RKO (cell line): Measurements from ENCODE around the gene PCCA.

ENCODE experiments used
- DNase-seq: peaks from one replicate; pipeline ENCODE4 v3.0.0-alpha.2; 2016; ENCODE audit warnings: low spot score

Gene PCCA

DNA sequence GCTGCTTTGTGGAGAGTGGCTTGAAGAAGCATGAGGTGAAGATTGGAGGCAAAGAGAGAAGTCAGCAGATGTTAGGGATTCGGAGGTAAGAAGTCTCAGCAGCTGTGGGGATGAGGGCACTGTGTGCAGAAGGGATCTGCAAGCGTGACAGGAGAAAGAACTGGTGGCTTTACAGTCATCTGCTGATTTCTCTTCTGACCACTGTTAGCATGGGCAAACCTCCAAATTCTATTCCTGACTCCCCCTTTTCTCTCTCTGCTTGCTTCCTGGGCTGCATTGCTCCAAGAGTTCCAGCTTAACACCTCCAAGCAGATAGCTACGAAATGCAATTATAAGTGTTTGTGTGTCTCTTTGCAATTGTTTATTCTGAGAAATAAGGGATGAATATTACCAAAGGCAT lies 340.1 kb downstream of the PCCA start:
- no peak for DNase-seq

GRCh38 chr13:100432611-100433010 lies 343.7 kb downstream of the PCCA start:
- no peak for DNase-seq

GRCh38 chr13:100433475-100433874 lies 344.6 kb downstream of the PCCA start:
- DNase-seq, result no peak

- DNase-seq, result no peak
Observed at GRCh38 chr13:100434010-100434763, 345.3 kb downstream of the PCCA start.

- no peak for DNase-seq
Observed at GRCh38 chr13:100436099-100436498, 347.2 kb downstream of the PCCA start.

- no peak for DNase-seq
Observed at GRCh38 chr13:100438059-100438788, 349.3 kb downstream of the PCCA start.

GRCh38 chr13:100439247-100439970 lies 350.5 kb downstream of the PCCA start:
- DNase-seq, result no peak

GRCh38 chr13:100440751-100441425 lies 352.0 kb downstream of the PCCA start:
- no peak for DNase-seq

DNA sequence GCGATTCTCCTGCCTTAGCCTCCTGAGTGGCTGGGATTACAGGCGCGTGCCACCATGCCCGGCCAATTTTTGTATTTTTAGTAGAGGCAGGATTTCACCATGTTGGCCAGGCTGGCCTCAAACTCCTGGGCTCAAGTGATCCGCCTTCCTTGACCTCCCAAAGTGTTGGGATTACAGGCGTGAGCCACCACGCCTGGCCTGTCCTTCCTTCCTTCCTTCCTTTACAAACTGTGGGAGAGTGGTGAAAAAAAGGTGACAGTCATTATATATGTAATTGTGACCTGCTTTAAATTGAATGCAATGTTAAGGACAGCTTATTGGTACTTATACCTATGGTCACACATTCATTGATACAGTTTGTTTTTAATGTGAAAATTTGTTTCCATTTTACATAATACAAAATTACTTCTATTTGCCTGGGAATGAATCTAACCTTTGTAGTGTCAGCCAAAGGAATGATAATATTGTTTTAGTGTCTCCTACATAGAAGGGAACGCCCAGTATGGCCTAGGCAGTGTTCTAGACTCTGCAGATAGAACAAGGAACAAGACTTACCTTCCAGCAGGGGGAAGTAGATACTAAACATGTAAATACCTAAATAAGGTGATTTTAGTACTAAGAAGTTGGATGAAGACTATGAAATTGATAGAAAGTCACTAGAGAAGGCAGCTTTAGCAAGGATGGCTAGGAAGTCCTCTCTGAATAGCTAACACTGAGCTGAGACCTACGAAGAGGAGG lies 353.4 kb downstream of the PCCA start:
- DNase-seq, result no peak

DNA sequence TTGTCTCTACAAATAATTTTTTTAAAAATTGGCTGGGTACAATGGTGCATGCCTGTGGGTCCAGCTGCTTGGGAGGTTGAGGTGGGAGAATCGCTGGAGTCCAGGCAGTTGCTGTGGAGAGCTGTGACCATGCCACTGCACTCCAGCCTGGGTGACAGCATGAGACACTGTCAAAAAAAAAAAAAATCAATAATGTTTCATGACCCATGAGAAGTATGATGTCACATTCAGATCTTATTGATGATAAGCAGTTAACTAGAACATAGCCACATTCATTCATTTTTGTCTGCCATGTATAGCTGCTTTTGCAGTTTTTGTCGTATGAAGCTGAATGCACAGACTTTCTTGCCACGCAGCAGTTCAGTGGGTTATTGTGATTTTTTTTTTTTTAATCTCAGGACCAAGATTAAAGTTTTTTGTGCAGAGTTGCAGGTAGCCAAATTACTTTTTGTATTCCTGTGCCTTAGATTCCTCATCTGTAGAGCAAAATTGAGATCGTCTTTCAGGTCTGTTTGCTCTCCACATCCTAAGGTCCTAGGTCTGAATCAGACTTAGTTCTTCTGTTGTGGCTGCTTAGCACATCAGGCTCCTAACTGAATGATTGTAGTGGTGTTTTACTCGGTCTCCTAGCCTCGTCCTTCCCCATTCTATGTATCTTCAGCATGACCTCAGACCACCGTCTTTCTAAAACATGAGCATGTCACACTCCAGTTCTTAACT lies 354.5 kb downstream of the PCCA start:
- no peak for DNase-seq

DNA sequence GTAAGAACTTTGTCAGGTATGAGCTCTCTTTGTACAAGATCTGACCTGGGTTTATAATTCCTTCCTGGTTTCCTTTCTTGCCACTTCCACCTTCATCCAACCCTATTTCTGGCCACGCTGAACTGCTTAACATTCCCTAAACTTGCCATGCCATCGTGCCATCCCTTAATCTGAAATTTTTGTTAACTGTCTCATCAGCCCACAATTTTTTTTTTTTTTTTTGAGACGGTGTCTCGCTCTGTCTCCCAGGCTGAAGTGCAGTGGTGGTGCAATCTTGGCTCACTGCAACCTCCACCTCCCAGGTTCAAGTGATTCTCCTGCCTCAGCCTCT lies 355.1 kb downstream of the PCCA start:
- DNase-seq, result no peak

GRCh38 chr13:100447831-100448230 lies 358.9 kb downstream of the PCCA start:
- DNase-seq, result no peak

- no peak for DNase-seq
Observed at GRCh38 chr13:100451923-100452322, 363.0 kb downstream of the PCCA start.

GRCh38 chr13:100454876-100455275 lies 366.0 kb downstream of the PCCA start:
- DNase-seq, result peak; percentile 19

- DNase-seq, result no peak
Observed at GRCh38 chr13:100458673-100459072, 369.8 kb downstream of the PCCA start.

- DNase-seq, result no peak
Observed at GRCh38 chr13:100459747-100460146, 370.9 kb downstream of the PCCA start.

DNA sequence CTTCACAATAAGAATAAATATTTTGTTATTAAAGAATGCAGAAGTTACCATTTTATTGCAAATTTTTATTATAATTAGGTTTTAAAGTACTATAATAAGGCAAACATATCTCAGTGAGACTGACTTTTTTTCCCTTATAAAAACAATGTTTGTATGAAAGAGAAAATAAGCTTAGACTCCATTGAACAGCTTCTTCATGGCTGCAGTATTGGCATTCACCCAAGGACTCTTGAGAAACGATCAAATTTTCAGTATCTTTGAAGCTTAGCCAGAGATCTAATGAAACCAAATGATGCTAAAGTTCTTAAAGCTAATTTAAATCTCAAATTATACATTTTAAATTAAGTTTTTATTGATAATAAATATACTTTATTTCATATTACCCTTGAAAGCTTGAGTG lies 371.4 kb downstream of the PCCA start:
- no peak for DNase-seq

- DNase-seq, result no peak
Observed at GRCh38 chr13:100460791-100461190, 371.9 kb downstream of the PCCA start.

- DNase-seq, result no peak
Observed at GRCh38 chr13:100461309-100462030, 372.6 kb downstream of the PCCA start.

- DNase-seq, result no peak
Observed at GRCh38 chr13:100464006-100464405, 375.1 kb downstream of the PCCA start.
